ENCODE measurements around the gene UCN3. TPM values are rescaled to one million over a fixed set of nuclear protein-coding genes. Genes with fewer than 3 reads are reported as not detected.

Gene UCN3
- polyA plus RNA-seq, 1 donor from 2014 or later: not detected

GRCh38 chr10:5355594-5356301 is 9.0 kb upstream of the UCN3 start:
- no peaks in the 10 kb centered on the region for H3K9me2 ChIP-seq (ENCODE audit: insufficient read depth, low read length)
- no peak overlapping the region for H3K9ac ChIP-seq (ENCODE audit: low read length)
- no peaks in the 10 kb centered on the region for H3K79me2 ChIP-seq (replicated peaks; ENCODE audit: insufficient read depth, low read length)

GRCh38 chr10:5356302-5356763 is 8.4 kb upstream of the UCN3 start:
- Histone ChIP-seq H2AFZ (ENCODE audit: low read depth, low read length) (no peak overlapping the region), H3K4me2 (ENCODE audit: low read length) (no peak overlapping the region), H3K27ac (ENCODE audit: low read length) (no peak overlapping the region), H3F3A (ENCODE audit: insufficient read depth, low read length, poor library complexity, severe bottlenecking) (no peaks in the 10 kb centered on the region), H3K36me3 (ENCODE audit: insufficient read depth, low read length) (no peaks in the 10 kb centered on the region), H3K79me2 (replicated peaks; ENCODE audit: insufficient read depth, low read length) (no peaks in the 10 kb centered on the region), H3K9me3 (ENCODE audit: low read length) (no peaks in the 10 kb centered on the region), H3K4me3 (ENCODE audit: low read length) (no peak overlapping the region), H3K9me2 (ENCODE audit: insufficient read depth, low read length) (no peaks in the 10 kb centered on the region), H4K20me1 (ENCODE audit: insufficient read depth) (no peaks in the 10 kb centered on the region), H3K9ac (ENCODE audit: low read length) (no peak overlapping the region), H3K27me3 (ENCODE audit: insufficient read depth, low read depth, low read length) (no peaks in the 10 kb centered on the region)
- no peak for TF ChIP-seq RAD21 (conservative IDR thresholded peaks at IDR 0.05)
- TF ChIP-seq TAF1 (IDR thresholded peaks at IDR 0.05; ENCODE audit: low read depth): no peak
- TF ChIP-seq MXI1 (conservative IDR thresholded peaks at IDR 0.05; ENCODE audit: poor library complexity, severe bottlenecking): no peak
- no peak for TF ChIP-seq EP300 (conservative IDR thresholded peaks at IDR 0.05; ENCODE audit: poor library complexity, severe bottlenecking)
- no peak for TF ChIP-seq POLR2AphosphoS5 (IDR thresholded peaks at IDR 0.05)
- TF ChIP-seq CTCF (IDR thresholded peaks at IDR 0.05; ENCODE audit: poor library complexity, severe bottlenecking): no peak
- no peak for TF ChIP-seq SMC3 (conservative IDR thresholded peaks at IDR 0.05; ENCODE audit: poor library complexity)
- TF ChIP-seq EZH2 (IDR thresholded peaks at IDR 0.05; ENCODE audit: borderline replicate concordance, insufficient read depth, low read length, poor library complexity, severe bottlenecking): no peak

More at GRCh38 chr10:5355594-5356301, 9.0 kb upstream of the UCN3 start:
- Histone ChIP-seq H3K27me3 (ENCODE audit: insufficient read depth, low read depth, low read length) (no peaks in the 10 kb centered on the region), H3K4me2 (ENCODE audit: low read length) (no peak overlapping the region), H3K36me3 (ENCODE audit: insufficient read depth, low read length) (no peaks in the 10 kb centered on the region), H3K27ac (ENCODE audit: low read length) (no peak overlapping the region), H3K9me3 (ENCODE audit: low read length) (no peaks in the 10 kb centered on the region), H4K20me1 (ENCODE audit: insufficient read depth) (no peaks in the 10 kb centered on the region), H3F3A (ENCODE audit: insufficient read depth, low read length, poor library complexity, severe bottlenecking) (no peaks in the 10 kb centered on the region), H3K4me3 (ENCODE audit: low read length) (no peak overlapping the region), H2AFZ (ENCODE audit: low read depth, low read length) (no peak overlapping the region)
- TF ChIP-seq REST (IDR thresholded peaks at IDR 0.05; ENCODE audit: borderline replicate concordance) (no peak), MXI1 (conservative IDR thresholded peaks at IDR 0.05; ENCODE audit: poor library complexity, severe bottlenecking) (no peak), RAD21 (conservative IDR thresholded peaks at IDR 0.05) (no peak), CTCF (IDR thresholded peaks at IDR 0.05; ENCODE audit: poor library complexity, severe bottlenecking) (no peak), SMC3 (conservative IDR thresholded peaks at IDR 0.05; ENCODE audit: poor library complexity) (no peak), EZH2 (IDR thresholded peaks at IDR 0.05; ENCODE audit: borderline replicate concordance, insufficient read depth, low read length, poor library complexity, severe bottlenecking) (no peak), POLR2AphosphoS5 (IDR thresholded peaks at IDR 0.05) (no peak), TAF1 (IDR thresholded peaks at IDR 0.05; ENCODE audit: low read depth) (no peak), EP300 (conservative IDR thresholded peaks at IDR 0.05; ENCODE audit: poor library complexity, severe bottlenecking) (no peak)
